ENCODE results near the gene EYA2. TPM values are rescaled to one million over a fixed set of nuclear protein-coding genes. Genes with fewer than 3 reads are reported as not detected.

EYA2 gene
- polyA plus RNA-seq, 1 experiment, result 4.0 TPM

DNA sequence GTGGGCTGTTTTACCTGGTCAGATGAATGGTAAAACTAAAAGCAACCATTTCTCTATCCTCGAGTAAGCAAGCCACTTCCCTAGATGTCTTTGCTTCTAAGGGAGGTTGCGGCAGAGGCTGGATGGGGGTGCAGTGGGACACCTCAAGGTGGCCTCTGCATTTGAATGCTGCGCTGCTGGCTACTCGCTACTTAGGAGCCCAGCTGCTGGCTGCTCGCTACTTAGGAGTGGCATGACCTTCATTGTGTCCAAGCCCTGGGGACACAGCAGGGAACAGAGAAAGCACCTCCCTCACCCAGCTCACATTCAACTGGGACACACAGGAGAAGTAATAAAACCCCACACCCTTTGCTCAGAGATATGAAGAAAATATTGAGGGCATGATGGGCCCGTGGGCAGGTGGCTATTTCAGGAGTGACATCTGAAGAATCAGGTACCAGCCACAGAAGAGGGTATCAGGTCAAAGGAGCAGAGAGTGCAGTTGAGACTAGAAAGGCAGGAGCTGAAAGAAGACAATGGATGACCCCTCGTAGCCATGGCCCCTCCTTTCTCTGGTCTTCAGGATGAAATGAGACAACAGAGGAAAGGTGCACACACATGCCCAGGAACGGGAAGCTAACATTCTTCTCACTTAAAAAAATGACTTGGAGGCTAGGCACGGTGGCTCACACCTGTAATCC lies 312.5 kb downstream of the EYA2 start:
- ChIA-PET POLR2A (no interaction called here), CTCF (interaction anchor here (4.4 to 4.8 kb wide), 2 partner anchors 67 to 176 kb away, joined by 26 to 69 read pairs; no protein-coding TSS in a partner anchor)
- H3K27ac ChIP-seq (ENCODE audit: low read depth, low read length), result no peak overlapping the region
- TF ChIP-seq, protein P1, sequence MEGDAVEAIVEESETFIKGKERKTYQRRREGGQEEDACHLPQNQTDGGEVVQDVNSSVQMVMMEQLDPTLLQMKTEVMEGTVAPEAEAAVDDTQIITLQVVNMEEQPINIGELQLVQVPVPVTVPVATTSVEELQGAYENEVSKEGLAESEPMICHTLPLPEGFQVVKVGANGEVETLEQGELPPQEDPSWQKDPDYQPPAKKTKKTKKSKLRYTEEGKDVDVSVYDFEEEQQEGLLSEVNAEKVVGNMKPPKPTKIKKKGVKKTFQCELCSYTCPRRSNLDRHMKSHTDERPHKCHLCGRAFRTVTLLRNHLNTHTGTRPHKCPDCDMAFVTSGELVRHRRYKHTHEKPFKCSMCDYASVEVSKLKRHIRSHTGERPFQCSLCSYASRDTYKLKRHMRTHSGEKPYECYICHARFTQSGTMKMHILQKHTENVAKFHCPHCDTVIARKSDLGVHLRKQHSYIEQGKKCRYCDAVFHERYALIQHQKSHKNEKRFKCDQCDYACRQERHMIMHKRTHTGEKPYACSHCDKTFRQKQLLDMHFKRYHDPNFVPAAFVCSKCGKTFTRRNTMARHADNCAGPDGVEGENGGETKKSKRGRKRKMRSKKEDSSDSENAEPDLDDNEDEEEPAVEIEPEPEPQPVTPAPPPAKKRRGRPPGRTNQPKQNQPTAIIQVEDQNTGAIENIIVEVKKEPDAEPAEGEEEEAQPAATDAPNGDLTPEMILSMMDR (IDR thresholded peaks at IDR 0.05; ENCODE audit: low read depth, low read length), result no peak
- no peak overlapping the region for H3K4me3 ChIP-seq (ENCODE audit: low read depth, low read length)
- no peaks in the 10 kb centered on the region for H3K27me3 ChIP-seq (ENCODE audit: control insufficient read depth, insufficient read depth, low read length)
- no peak for DNase-seq (ENCODE audit: low read depth, low spot score)
- no peaks in the 10 kb centered on the region for H3K9me3 ChIP-seq (ENCODE audit: control insufficient read depth, insufficient read depth, low read length)

DNA sequence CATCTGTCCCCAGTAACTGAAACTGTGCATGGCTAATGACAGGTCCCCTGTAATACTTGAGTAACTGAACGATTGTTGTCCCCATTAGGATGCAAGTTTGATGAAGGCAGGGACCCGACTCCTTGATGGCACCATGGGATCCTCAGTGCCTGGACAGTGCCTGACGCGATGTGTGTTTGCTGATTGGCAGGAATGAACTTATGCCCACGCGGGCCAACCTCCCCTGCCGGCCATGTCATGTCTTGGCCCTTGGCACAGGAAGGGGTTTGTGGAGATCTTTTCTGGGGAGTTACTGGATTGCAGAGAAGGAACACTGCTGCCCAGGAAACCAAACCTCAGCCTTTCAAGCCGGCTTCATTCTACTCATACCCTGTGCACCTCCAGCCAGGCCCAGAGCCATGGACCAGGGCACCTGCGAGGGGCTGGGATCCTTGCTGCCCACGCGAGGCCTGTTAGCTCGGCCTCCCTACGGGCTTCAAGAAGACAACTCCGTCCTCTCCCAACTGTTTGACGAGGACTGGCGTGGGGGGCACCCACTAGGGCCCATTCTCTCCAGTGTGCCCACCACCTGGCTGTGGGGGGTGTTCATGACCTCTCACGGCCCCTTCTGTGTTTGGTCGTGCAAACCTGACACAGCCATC lies 314.0 kb downstream of the EYA2 start:
- no peak overlapping the region for H3K4me3 ChIP-seq (ENCODE audit: low read depth, low read length)
- no peaks in the 10 kb centered on the region for H3K9me3 ChIP-seq (ENCODE audit: control insufficient read depth, insufficient read depth, low read length)
- ChIA-PET POLR2A (interaction anchor here (0.7 kb wide), 1 partner anchor 298 kb away, joined by 7 read pairs; no protein-coding TSS in a partner anchor), CTCF (interaction anchor here (0.6 to 4.4 kb wide), 3 partner anchors 65 to 184 kb away, joined by 3 to 26 read pairs (median 10); no protein-coding TSS in a partner anchor)
- H3K27me3 ChIP-seq (ENCODE audit: control insufficient read depth, insufficient read depth, low read length), result no peaks in the 10 kb centered on the region
- no peak overlapping the region for H3K27ac ChIP-seq (ENCODE audit: low read depth, low read length)
- TF ChIP-seq, protein P1 (IDR thresholded peaks at IDR 0.05; ENCODE audit: low read depth, low read length), result no peak
- no peak for DNase-seq (ENCODE audit: low read depth, low spot score)

DNA sequence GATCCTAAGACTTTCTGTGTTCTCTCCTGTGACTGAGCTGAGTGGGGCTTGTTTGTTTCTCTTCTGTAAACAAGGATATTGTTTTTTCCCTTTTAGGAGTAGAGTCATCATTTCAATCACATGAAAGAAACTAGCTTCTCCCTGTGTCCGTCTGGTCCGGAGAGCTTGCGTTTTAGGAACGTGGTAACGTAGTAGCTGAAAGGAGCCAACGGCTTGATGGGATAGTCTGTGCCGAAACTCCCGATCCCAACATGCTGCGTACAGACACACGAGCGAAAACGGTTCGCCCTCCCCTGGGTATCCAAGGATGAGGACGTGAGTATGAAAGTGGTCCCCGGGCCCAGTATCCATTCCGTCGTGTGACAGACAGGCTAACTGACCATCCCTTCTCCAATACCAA lies 315.3 kb downstream of the EYA2 start:
- CTCF ChIA-PET, result interaction anchor here (2.3 kb wide), 1 partner anchor 174 kb away, joined by 10 read pairs; no protein-coding TSS in a partner anchor
- POLR2A ChIA-PET, result interaction anchor here (0.6 kb wide), 1 partner anchor 58 kb away, joined by 3 read pairs; no protein-coding TSS in a partner anchor

DNA sequence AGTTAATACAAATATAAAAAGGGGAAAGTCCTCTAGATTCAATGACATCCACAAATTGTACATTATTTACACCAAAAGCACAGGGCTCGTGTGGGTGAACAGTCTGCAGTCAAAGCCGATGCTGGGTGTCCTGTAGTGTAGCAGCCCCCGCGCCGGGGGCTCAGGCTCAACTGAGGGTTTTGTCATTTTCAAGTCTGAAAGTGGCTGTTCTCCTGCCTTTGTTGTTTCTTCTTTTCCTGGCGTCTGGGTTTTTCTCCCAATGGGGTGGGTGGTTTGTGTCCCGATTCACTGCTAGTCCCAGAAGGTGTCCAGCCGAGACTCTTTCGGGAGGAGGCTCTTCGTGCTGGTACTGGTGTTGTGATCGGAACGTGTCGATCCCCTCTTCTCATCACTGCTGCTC lies 315.8 kb downstream of the EYA2 start:
- no peak overlapping the region for H3K4me3 ChIP-seq (ENCODE audit: low read depth, low read length)
- TF ChIP-seq, protein P1 (IDR thresholded peaks at IDR 0.05; ENCODE audit: low read depth, low read length), result no peak
- DNase-seq (ENCODE audit: low read depth, low spot score), result no peak
- no peaks in the 10 kb centered on the region for H3K9me3 ChIP-seq (ENCODE audit: control insufficient read depth, insufficient read depth, low read length)
- H3K27ac ChIP-seq (ENCODE audit: low read depth, low read length), result no peak overlapping the region
- CTCF ChIA-PET, result interaction anchor here (2.3 kb wide), 1 partner anchor 173 kb away, joined by 10 read pairs; no protein-coding TSS in a partner anchor
- H3K27me3 ChIP-seq (ENCODE audit: control insufficient read depth, insufficient read depth, low read length), result no peaks in the 10 kb centered on the region
- POLR2A ChIA-PET, result no interaction called here

More for the DNA sequence above, 315.3 kb downstream of the EYA2 start:
- no peak for DNase-seq (ENCODE audit: low read depth, low spot score)
- TF ChIP-seq, protein P1 (IDR thresholded peaks at IDR 0.05; ENCODE audit: low read depth, low read length), result no peak
- Histone ChIP-seq H3K4me3 (ENCODE audit: low read depth, low read length) (no peak overlapping the region), H3K27ac (ENCODE audit: low read depth, low read length) (no peak overlapping the region), H3K9me3 (ENCODE audit: control insufficient read depth, insufficient read depth, low read length) (no peaks in the 10 kb centered on the region), H3K27me3 (ENCODE audit: control insufficient read depth, insufficient read depth, low read length) (no peaks in the 10 kb centered on the region)

DNA sequence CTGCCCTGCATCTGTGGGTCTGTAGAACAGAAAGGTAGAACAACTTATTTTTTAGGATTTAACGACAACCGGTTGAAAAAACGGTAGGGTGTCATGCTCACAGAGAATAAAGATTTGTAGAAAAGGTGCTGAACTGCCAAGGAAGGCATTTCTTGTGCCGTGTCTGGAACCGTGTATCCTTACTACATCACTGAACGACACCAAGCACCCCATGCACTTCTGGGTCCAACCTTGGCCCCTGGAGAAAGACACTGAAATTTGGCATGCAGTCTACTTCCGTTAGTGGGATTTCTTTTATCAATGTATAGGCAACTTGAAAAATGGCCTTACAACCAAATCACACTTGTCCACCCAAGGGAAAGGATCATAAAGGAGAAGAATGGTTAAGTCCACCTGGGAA lies 316.4 kb downstream of the EYA2 start:
- ChIA-PET POLR2A (no interaction called here), CTCF (no interaction called here)
- TF ChIP-seq, protein P1 (IDR thresholded peaks at IDR 0.05; ENCODE audit: low read depth, low read length), result no peak
- H3K4me3 ChIP-seq (ENCODE audit: low read depth, low read length), result no peak overlapping the region
- no peak overlapping the region for H3K27ac ChIP-seq (ENCODE audit: low read depth, low read length)
- no peaks in the 10 kb centered on the region for H3K27me3 ChIP-seq (ENCODE audit: control insufficient read depth, insufficient read depth, low read length)
- H3K9me3 ChIP-seq (ENCODE audit: control insufficient read depth, insufficient read depth, low read length), result no peaks in the 10 kb centered on the region
- no peak for DNase-seq (ENCODE audit: low read depth, low spot score)
